Measurements from ENCODE around the gene ZNF732. TPM values are rescaled to one million over a fixed set of nuclear protein-coding genes. Genes with fewer than 3 reads are reported as not detected.
A peak's percentile ranks its signal among the peaks of the same experiment; 100 is the strongest.

The ZNF732 gene
- total RNA-seq, 1 donor from 2014 or later, result not detected

- peaks cover 4 to 18% of the 10 kb centered on the region in 2 donors for H3K9me3 ChIP-seq
- H3K4me1 ChIP-seq, result peaks cover 0 to 14% of the 10 kb centered on the region in 2 donors
- H3K36me3 ChIP-seq, result peaks cover 0 to 2% of the 10 kb centered on the region in 2 donors
- TF ChIP-seq CTCF (IDR thresholded peaks at IDR 0.05), result no peak
- H3K27me3 ChIP-seq, result no peaks in the 10 kb centered on the region
- H3K27ac ChIP-seq, result peak within 1 kb of the TSS; percentile 94 to 95
- intact Hi-C loops (cut with DNase I), result loop anchor here (1.0 to 5.0 kb wide), 6 partner anchors 162 to 1925 kb away; partner anchors contain the start of genes ATP5ME, MXD4, MYL5 and PCGF3
- H3K4me3 ChIP-seq, result peak within 1 kb of the TSS; percentile 84 to 100
- peak; percentile 92 to 98 for DNase-seq (ENCODE audit: low spot score in 2 of 2)
These were observed 32.1 kb upstream of the ZNF732 start, which contains the start of gene ZNF141 for GRCh38 chr4:337143-337931. TSS of gene ZNF141 (plus strand) at chr4:337814. CDS start at chr4:337984, 170 bp downstream.

DNA sequence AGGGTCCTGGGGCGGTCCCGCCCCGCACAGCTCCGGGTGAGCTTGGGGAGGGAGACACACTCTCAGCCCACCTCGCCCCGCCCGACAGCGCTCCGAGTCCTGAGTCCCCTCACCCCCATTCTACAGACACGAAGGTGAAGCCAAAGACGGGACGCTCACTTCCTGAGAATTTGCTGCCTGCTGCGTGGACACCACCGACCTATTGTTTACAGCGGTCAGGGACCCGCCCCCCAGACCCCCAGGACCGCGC is 31.5 kb upstream of the ZNF732 start:
- DNase-seq (ENCODE audit: low spot score in 2 of 2), result peak in 1 of 2 donors; percentile 70
- no peak for TF ChIP-seq CTCF (IDR thresholded peaks at IDR 0.05)
- Histone ChIP-seq H3K36me3 (no peaks in the 10 kb centered on the region), H3K4me3 (peak overlapping the region; percentile 84 to 100), H3K27me3 (no peaks in the 10 kb centered on the region), H3K9me3 (peaks cover 0 to 18% of the 10 kb centered on the region in 2 donors), H3K27ac (peak overlapping the region; percentile 94 to 95), H3K4me1 (peaks cover 0 to 14% of the 10 kb centered on the region in 2 donors)
- intact Hi-C loops (cut with DNase I), result loop anchor here (1.0 to 5.0 kb wide), 6 partner anchors 162 to 1925 kb away; partner anchors contain the start of genes ATP5ME, MXD4, MYL5 and PCGF3

DNA sequence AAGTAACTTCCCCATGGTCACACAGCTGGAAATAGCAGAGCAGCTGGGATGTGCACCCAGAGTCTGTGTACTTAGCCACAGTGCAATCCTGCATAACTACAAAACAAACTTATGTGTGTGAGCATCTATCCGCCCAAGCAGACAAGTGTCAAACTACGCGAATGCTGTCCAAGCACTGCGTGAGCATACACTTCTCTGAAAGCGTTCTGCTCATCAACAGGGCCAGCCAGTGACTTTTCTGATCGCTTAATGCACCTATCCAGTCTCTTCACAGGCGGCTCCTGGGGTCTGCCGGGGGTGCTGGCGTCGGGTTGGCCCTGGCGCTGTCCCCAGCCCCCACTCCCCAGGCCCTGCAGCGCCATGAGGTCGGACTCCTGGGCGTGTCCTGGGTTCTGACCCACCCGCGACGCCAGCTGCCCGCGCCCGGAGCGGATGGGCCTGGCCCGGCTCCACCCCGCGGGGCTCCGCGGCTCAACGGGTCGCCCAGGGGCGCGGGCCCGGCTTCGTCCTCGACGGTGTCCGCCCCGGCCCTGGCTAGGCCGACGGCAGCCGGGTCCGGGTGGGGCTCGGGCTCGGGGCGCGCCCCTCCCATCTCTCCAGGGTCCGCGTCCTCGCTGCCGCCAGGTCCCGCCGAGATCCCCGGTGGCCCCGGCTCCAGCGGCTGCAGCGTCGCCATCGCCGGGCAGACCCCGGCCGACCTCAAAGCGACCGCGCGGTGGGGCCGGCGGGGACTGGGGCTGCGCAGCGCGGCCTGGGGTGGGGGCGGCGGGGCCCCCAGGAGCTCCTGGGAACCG is 31.0 kb upstream of the ZNF732 start:
- TF ChIP-seq CTCF (IDR thresholded peaks at IDR 0.05), result no peak
- Histone ChIP-seq H3K4me1 (peaks cover 0 to 14% of the 10 kb centered on the region in 2 donors), H3K4me3 (peak overlapping the region; percentile 84 to 100), H3K27me3 (no peaks in the 10 kb centered on the region), H3K9me3 (peaks cover 0 to 12% of the 10 kb centered on the region in 2 donors), H3K36me3 (no peaks in the 10 kb centered on the region), H3K27ac (peak overlapping the region; percentile 94 to 95)
- intact Hi-C loops (cut with DNase I), result loop anchor here (2.0 to 5.0 kb wide), 5 partner anchors 211 to 1926 kb away; partner anchors contain the start of genes ATP5ME, MXD4, MYL5 and PCGF3
- DNase-seq (ENCODE audit: low spot score in 2 of 2), result peak in 1 of 2 donors; percentile 65

GRCh38 chr4:335515-335914 is 30.2 kb upstream of the ZNF732 start:
- Histone ChIP-seq H3K9me3 (peaks cover 0 to 5% of the 10 kb centered on the region in 2 donors), H3K27me3 (no peaks in the 10 kb centered on the region), H3K4me3 (no peak overlapping the region), H3K27ac (peak overlapping the region in 1 of 2 donors; percentile 94), H3K4me1 (peaks cover 0 to 14% of the 10 kb centered on the region in 2 donors), H3K36me3 (no peaks in the 10 kb centered on the region)
- DNase-seq (ENCODE audit: low spot score in 2 of 2), result no peak
- intact Hi-C loops (cut with DNase I), result loop anchor here (5.0 kb wide), 3 partner anchors 337 to 1927 kb away; partner anchors contain the start of genes ATP5ME, MXD4, MYL5 and PCGF3
- TF ChIP-seq CTCF (IDR thresholded peaks at IDR 0.05), result no peak

DNA sequence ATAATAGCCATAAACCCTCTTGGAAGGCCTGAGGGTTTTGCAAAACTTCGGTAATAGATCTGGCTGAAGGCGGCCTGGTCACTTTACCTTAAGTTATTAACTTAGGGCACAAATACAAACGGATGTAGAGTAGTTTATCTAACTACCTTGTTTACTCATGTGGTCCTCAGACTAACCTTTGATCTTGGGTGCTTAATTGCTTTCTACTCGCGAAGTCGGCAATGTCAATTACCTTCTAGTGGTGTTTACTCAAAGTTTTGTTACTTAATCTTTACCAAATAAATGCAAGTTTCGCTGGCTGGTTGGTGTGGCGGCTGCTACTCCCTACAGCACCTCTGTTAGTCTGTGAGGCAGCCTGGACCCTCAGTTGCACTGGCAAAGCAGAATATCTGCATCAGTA is 23.5 kb upstream of the ZNF732 start:
- TF ChIP-seq CTCF (IDR thresholded peaks at IDR 0.05), result no peak
- intact Hi-C loops (cut with DNase I), result no loop called here
- H3K9me3 ChIP-seq, result peaks cover 0 to 30% of the 10 kb centered on the region in 2 donors

More for the DNA sequence above, 23.5 kb upstream of the ZNF732 start:
- no peak overlapping the region for H3K27ac ChIP-seq
- no peaks in the 10 kb centered on the region for H3K36me3 ChIP-seq
- H3K4me3 ChIP-seq, result no peak overlapping the region
- H3K4me1 ChIP-seq, result no peaks in the 10 kb centered on the region
- no peaks in the 10 kb centered on the region for H3K27me3 ChIP-seq
- DNase-seq (ENCODE audit: low spot score in 2 of 2), result no peak

Data from ascending aorta (tissue), 2 donors.